GM12872 (cell line): Measurements from ENCODE around the gene TLE5.

Experiments
- TF ChIP-seq, protein P1 (sequence below): IDR thresholded peaks from 3 replicates; pipeline ENCODE4 v1.5.1; 2011; ENCODE audit warnings: low read depth, mild to moderate bottlenecking, low read length, moderate library complexity; ENCODE audit not compliant: insufficient read depth

TLE5 gene

DNA sequence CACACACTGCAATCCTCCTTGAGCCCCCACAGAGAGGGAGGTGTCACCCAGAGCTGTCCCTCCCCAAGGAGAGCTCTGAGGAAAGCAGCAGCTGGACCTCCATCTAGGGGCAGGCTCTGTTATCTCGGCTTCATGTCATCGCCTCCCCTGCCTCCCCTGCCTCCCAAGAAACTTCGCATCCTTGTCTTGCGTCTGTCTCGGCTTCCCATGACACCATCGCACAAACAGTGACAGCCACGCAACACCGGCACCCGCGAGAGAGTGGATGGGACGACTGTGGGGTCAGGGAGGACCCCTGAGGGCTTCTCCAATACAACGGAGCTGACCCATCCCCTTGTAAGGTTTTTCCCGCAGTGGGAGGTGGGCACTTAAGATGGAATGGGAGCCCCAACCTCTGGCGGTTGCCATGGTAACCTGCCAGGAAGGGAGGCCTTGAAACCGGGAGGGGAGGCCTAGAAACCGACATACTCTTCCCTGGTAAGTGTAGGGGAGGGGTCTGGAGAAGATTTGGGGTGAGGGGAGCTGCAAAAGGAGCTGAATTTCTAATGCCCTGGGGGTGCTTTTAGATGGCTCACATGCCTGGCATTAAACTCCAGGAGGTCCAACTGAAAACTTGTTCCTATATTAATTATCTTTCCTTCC, 49.6 kb downstream of the TLE5 start:
- TF ChIP-seq, protein P1, sequence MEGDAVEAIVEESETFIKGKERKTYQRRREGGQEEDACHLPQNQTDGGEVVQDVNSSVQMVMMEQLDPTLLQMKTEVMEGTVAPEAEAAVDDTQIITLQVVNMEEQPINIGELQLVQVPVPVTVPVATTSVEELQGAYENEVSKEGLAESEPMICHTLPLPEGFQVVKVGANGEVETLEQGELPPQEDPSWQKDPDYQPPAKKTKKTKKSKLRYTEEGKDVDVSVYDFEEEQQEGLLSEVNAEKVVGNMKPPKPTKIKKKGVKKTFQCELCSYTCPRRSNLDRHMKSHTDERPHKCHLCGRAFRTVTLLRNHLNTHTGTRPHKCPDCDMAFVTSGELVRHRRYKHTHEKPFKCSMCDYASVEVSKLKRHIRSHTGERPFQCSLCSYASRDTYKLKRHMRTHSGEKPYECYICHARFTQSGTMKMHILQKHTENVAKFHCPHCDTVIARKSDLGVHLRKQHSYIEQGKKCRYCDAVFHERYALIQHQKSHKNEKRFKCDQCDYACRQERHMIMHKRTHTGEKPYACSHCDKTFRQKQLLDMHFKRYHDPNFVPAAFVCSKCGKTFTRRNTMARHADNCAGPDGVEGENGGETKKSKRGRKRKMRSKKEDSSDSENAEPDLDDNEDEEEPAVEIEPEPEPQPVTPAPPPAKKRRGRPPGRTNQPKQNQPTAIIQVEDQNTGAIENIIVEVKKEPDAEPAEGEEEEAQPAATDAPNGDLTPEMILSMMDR = no peak

DNA sequence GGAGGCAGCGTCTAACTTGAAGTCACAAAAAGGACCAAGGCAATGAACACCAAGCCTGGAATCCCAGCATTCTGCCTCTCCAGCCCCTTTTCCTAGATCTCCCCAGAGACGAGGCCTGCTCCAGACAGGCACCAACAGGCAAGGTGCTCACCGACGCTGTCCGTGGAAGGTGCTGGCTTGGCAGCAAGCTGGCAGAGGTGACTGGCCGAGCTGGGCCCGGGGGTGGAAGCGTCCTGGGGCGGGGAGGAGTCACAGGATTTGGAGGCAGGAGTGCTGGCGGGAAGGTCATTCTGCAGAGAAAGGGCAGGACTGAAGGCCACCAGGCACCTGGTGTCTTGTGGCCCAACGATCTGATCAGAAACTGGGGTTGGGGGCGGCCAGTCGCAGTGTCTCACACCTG, 51.4 kb downstream of the TLE5 start:
- TF ChIP-seq, protein P1 = no peak

DNA sequence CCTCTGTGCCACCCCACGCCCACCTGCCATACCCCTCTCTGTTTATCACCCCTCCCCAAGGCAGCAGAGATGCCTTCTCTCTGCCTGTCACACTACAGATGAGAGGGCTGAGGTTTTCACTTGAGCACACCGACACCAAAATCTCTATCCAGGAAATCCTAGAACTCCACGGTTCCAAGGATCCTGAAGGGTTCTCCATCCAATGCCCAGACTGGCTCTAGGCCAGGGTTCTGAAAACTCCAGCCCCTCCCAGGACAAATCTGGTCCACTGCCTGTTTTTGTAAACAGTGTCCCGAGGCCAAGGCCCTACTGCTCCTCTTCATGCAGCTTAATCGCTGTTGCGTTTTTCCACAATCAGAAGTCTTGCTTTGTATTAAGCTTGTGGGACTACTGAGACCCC, 53.3 kb downstream of the TLE5 start:
- TF ChIP-seq, protein P1 = no peak

DNA sequence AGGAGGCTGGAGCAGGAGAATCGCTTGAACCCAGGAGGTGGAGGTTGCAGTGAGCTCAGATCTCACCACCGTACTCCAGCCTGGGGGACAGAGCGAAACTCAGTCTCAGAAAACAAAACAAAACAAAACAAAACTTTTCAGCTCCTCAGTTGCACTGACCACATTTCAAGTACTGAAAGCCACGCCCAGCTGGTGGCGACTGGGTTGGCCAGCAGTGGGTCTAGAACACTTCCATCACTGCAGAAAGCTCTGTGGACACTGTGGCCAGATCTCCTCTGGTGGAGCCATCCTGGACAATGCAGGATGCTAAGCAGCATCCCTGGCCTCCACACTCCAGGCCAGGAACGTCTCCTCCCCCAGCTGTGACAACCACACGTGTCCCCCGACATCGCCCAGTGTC, 54.3 kb downstream of the TLE5 start:
- TF ChIP-seq, protein P1 = no peak

DNA sequence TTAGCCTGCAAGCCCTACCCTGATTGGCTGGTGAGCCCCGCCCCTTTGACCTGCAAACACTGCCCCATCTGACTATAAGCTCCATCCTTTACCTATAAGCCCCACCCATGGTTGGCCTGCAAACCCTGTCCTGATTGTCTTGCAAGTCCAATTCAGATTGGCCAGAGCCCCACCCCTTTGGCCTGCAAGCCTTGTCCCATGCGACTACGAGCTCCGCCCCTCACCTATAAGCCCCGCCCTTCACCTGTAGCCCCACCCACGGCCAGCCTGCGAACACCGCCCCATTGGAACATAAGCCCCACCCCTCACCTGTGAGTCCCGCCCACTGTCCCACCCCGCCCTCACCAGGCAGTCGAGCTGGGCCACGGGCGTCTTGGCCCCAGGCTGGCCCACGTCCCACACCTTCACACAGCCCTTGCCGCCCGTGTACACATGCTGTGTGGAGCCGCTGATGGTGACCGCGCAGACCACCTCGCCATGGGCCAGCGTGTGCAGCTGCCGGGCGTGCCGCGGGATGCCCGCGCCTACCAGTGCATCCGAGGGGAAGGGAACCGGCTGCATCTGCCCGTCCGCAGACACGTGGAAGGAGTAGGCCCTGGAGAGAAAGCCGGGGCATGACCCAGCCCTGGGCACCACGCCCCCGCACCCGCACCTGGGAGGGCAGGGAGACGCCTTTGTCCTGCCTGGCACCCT, 56.1 kb downstream of the TLE5 start:
- TF ChIP-seq, protein P1 = no peak

DNA sequence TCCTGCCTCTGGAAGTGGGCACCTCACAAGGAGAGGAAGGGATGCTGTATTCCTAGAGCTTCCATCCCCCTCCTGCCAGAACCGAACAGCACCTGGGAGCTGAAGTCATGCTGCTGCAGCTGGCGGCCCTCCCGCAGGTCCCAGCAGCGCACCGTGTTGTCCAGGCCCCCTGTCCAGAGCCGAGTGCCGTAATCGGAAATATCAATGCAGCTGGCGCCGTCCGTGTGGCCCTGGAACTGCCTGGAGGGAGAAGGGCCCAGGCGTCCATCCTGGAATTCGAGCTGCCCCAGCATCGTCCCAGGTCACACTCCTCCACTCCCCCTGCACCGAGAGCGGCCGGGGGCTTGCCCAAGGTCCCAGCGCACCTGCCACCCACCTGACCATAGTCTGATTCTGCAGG, 57.0 kb downstream of the TLE5 start:
- TF ChIP-seq, protein P1 = no peak

DNA sequence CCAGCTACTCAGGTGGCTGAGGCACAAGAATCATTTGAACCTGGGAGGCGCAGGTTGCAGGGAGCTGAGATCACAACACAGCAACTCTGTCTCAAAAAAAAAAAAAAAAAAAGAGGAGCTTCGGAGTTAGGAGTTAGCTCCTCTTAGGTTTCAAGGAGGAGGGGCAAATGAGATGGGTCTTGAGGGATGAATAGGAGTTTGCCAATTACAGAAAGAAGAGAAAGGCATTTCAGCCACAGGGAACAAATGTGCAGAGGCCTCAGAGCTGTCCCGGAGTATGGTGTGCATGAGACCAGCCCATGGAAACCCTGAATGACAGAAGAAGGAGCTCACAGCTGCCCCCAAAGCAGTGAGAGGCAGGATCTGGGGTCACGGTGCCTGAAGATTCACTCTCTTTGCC, 57.8 kb downstream of the TLE5 start:
- TF ChIP-seq, protein P1 = no peak
